Measurements from ENCODE around the gene CLMP.
"Not testable (repeated sequence)": the region's sequence is repeated elsewhere in the genome, so short reads cannot be mapped to it uniquely, and the experiment has no call there.

Gene CLMP

DNA sequence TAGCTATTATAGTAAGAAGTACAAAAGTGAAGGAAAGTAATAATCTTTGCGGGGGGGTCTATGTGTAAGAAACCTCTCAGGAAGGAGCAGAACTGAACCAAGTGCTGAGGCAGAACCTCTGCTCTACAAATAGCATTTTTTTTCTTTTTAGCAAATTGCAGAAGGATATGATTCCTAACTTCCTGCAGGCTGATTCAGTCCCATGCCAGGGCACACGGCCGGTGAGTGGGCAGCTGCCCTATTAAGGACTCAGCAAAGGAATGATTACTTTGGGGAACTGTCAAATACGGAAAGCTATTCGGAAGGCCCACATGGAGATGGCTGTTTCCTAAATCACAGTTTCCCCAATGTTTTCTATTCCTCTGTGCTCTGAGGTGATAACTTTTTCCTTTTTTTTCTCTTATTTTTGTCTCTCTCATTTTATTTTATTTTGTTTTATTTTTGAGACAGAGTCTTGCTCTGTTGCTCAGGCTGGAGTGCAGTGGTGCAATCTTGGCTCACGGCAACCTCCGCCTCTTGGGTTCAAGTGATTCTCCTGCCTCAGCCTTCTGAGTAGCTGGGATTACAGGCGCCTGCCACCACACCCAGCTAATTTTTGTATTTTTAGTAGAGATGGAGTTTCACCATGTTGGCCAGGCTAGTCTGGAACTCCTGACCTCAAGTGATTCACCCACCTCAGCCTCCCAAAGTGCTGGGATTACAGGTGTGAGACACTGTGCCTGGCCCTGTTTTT lies 62.8 kb downstream of the CLMP start:
- DNase-seq, result not testable (repeated sequence)

DNA sequence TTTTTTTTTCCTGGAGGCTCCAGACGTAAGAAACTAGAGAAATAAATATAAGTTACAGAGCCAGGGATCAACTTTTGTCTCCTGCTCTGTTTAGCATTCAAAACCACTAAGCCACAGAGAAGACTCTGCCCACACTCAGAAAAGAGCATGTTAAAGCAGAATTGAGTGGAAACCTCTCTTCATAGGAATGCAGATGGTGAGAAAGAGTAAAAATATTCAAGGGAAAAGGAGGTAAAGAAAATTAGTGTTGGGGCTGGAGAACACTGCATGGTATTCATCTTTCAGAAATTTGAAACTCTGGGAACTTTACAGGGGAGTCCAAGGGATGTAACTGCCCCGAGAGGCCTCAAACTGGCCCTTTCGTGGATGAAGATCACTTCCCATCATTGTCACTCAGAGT lies 65.1 kb downstream of the CLMP start:
- DNase-seq, result no peak

DNA sequence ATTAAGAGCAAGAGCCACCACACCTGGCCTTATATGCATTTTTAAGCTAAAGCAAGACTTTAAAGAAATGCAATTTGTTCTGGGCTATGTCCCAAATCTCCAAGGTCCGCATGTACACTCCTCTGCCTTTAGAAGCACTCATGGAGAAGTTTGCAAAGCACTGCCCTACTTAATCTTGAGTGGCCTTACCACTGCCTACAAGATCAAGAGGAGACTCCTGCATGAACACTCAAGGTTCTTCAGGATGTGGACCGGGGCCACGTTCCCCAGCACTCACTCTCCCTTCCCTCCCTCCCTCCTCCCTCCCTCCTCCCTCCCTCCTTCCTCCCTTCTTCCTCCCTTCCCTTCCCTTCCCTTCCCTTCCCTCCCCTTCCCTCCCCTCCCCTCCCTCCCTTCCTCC lies 69.9 kb downstream of the CLMP start:
- DNase-seq, result peak; percentile 22

DNA sequence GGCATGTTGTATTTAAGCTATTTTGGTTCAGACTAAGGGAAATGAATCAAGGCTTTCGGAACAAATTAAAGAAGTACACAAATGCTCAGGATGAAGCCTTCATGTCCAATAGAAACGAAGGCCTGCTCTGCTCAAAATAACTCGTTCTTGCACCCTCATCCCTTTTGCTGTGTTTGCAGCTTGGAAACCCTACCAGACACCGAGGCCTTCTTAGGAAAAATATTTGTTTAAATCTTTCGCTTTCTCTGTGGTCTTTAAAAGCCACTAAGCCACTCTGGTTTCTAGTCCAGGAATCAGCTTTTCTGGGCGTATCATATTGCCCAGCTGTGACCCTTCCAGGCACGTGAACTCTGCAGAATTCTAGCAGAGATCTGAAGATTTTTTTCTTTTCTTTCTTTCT lies 72.2 kb downstream of the CLMP start:
- no peak for DNase-seq

DNA sequence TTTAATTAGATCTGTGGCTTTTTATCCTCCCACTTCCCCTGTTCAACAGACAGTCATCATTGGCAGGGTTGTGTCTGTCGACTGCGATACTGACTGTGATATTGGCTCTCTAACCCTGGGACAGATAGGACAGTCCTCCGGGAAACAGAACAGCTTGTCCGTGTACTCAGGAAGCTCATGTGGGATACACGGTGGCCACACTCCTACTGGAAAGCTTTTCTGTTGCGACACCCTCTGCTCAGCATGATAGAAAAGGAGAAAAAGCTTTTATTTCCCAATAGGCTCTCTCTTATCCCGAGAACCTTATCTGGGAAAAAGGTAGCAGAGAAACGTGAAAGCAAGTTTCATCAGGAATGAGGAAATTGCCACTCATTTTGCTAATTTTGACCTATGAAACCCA lies 72.7 kb downstream of the CLMP start:
- DNase-seq, result no peak

DNA sequence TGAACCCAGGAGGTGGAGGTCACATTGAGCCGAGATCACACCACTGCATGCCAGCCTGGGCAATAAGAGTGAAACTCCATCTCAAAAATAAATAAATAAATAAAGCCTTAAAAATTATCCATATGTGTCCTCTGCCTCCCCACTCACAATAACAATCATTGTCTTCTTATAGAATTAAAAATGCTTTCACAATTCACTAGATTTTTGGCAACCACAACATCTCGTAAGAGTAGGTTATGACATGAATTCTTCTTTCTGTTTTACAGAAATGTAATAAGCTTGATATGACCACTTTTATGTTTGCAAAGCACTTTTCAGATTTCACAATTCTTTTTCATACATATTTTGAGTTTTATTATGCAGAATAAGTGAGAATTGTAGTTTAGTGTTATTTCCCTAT lies 78.6 kb downstream of the CLMP start:
- DNase-seq, result no peak

DNA sequence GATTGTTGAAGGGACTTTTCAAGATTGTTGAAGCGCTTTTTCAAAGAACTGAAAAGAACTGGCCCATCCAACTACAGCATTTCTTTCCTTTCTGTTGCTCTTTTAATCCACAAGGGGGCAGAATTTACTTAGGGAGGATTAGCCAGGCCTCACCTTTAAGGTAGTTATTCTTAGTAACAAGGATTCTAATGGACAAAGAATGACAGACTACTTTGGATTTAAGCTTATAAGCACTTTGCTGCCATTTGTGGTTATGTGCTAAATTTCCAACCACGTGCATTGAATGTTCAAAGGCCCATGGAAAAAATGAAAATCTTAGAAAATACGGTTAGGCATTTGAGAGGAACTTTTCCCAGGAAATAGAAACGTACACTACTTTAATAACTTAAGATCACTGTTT lies 83.6 kb downstream of the CLMP start:
- DNase-seq, result peak; percentile 49

DNA sequence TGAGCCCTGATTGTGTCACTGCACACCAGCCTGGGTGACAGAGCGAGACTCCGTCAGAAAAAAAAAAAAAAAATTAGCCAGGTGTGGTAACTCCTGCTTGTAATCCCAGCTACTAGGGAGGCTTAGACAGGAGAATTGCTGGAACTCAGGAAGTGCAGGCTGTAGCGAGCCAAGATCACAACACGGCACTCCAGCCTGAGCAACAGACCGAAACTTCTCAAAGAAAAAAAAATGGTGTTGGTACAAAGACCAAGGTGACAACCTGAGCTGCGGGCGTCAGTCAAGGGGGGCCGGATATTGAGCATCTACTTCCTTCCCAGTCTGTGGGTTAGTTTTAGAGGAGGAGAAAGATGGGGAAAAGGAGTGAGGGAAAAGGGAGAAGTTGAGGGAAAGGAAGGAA lies 84.7 kb downstream of the CLMP start:
- DNase-seq, result no peak

DNA sequence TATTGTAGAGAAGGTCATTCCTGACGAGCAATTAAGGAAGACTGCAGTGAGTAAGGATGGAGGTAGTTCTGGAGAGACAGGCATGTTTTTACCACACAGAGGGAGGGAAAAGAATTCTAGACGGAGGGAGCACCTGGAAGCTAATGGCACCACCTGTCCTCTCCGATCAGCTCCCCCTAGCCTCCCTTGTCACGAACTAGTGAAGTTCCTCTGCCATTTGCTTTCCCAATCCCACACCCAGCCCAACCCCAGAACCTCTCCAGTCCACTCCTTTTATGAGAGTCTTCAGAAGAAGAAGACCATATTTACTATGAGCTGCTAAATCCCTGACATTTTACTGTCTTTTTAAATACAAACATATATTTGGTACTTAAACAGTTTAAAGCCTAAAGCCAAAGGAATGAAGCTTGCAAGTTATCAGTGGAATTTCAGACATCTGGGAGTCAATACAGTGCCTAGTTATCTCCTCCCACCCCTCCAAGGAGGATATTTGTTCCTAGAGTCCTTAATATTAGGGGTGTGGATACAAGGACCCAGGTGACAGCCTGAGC lies 87.0 kb downstream of the CLMP start:
- DNase-seq, result no peak

DNA sequence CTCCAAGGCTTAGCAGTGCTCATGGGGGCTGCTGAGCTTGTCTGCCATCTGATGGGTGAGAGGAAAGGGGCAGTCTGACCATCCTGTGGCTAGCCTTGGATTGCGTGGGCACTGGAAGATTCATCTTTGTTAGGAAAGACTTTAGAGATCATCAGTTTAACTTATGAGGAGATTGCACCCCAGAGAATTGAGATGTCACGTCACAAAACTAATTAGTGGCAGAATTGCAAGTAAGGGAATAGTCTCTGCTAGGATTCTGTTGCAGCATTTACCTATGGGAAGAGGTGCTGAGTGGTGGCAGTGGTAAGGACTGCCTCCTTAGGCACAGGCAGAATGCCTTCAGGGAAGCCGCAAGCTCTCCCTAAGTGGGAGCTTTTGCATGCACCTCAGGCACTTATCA lies 90.4 kb downstream of the CLMP start:
- DNase-seq, result no peak

DNA sequence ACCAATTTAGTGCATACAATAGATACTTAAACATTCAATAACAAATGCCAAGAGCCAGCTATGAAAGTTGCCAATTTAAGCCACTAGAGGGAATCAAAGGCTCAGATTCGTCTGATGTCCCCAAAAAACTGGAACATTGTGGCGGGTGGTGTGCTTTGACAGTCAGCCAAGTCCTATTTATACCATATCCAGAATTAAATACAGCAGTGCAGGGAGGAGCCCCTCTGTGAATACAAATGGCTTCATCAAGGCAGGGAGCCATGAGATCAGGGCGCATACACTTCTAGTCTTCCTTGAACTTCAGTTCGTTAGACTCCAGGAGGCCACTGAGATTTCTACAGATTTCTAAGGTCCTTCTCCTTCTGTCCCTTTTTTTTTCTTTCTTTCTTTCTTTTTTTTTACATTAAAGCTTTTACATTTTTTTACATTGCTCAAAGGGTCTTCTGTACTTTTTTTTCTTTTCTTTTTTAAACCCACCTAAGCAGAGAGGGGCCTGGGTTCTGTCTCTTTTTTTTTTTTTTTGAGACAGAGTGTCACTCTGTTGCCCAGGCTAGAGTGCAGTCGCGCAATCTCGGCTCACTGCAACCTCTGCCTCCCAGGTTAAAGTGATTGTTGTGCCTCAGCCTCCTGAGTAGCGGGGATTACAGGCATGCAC lies 91.6 kb downstream of the CLMP start:
- DNase-seq, result peak; percentile 67

DNA sequence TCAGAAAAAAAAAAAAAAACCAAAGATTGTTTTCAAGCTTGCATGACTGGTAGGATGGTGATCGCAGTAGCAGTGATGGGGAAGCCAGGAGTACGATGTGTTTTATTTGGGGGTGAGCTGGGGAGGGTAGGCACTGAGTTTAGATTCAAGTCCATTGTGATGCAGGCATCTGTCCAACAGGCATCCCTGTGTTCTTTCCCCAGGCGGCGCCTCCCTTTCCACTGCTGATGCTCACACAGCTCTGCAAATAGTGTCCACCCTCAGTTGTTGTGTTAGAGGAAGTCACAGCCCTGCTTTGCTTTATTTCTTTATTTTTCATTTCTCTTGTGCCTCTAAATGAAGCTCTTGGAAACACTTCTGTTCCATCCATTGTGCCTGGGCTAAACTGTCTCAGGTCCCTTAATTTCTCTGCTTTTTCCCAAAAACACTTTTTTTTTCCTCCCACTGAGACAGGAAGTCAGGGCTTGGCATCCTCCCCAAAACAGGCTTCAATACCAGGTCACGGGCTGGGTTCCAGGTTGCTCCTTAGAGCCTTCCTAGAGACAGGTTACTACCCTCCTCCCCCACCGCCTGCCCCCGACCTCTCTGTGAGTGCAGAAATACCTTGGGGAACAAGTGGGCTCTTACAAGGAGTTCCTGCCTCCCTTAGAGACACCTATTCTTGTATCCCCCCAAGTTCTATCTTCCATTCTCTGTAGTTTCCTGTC lies 94.5 kb downstream of the CLMP start:
- no peak for DNase-seq

DNA sequence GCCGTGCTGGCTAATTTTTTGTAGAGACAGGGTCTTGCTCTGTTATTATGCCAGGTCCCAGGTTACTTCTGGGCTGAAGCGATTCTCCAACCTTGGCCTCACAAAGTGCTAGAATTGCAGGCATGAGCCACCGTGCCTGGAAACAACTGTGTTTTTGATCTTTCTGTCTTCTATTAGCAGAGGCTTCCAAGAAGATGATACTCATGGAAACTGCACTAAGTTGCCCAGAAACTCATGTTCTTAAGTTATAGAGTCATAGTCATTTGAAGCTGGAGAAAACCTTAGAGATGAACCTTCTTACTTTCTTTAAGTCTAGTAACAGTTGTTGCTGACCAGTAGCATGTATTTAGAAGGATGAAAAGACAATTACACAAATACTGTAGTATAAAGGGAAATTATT lies 96.1 kb downstream of the CLMP start:
- DNase-seq, result no peak

DNA sequence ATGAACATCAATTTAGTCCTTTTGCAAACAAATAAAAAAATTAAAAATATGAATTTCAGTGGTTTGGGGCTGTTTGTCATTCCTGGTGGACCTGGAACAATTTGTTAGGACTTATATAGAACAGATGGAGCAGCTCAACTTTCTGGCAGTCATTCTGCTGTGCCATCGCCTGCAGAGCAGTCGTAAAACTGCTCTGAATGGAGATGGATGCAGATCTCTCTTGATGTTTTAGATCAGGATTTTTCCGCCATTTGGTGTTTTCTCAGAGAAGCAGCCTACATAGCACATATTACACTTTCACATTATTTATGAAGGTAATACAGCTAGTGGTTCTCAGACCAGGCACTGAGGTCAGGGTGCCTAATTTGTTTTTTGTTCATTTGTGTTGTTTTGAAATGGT lies 101.3 kb downstream of the CLMP start:
- no peak for DNase-seq

DNA sequence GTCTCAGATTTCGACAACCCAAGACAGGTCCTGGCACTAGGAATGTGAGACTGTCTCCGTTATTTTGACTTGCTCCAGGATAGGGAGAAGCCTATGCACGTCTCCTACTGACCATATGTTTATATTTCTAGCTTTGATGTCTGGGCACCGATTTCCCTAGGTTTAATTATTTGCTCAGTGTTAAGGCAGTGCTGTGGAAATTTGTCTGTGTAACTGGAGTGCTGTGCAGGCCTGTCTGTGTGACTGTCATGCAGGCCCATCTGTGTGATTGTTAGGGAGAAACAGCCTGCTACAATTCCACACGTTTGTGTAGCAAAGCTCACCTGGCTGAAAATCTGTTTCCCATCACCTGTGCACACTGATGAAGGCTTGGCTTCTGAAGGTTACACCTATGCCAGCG lies 103.5 kb downstream of the CLMP start:
- no peak for DNase-seq

DNA sequence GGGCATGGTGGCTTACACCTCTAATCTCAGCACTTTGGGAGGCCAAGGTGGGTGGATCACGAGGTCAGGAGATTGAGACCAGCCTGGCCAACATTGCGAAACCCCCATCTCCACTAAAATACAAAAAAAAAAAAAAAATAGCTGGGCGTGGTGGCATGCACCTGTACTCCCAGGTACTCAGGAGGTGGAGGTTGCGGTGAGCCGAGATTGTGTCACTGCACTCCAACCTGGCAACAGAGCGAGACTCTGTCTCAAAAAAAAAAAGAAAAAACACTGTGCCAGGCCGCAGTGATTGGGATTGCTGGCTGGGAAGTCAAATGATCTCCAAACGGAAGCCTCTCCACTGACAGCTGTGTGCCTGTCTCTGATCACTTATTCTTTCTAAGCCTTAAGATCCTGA lies 104.9 kb downstream of the CLMP start:
- DNase-seq, result not testable (repeated sequence)

DNA sequence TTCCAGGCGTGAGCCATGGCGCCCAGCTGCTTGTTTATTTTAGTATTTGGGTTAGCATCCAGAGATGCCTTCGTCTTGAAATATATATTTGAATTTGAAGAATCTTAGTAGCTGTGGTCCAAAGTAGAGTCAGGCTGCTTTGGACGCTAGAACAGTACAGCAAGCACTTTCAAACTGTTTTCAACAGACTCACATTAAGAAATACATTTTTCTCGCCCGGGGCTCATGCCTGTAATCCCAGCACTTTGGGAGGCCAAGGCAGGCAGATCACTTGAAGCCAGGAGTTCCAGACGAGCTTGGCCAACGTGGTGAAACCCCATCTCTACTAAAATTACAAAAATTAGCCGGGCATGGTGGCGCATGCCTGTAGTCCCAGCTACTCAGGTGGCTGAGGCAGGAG lies 106.2 kb downstream of the CLMP start:
- DNase-seq, result not testable (repeated sequence)

DNA sequence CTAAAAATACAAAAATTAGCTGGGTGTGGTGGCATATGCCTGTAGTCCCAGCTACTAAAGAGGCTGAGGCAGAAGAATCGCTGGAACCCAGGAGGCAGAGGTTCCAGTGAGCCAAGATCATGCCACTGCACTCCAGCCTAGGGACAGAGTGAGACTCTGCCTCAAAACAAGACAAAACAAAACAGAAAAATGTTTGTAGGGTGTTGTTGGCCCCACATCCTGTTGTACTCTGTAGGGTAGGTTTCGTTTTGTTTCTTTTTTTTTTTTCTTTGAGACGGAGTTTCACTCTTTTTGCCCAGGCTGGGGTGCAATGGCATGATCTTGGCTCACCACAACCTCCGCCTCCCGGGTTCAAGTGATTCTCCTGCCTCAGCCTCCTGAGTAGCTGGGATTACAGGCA lies 107.4 kb downstream of the CLMP start:
- DNase-seq, result not testable (repeated sequence)

DNA sequence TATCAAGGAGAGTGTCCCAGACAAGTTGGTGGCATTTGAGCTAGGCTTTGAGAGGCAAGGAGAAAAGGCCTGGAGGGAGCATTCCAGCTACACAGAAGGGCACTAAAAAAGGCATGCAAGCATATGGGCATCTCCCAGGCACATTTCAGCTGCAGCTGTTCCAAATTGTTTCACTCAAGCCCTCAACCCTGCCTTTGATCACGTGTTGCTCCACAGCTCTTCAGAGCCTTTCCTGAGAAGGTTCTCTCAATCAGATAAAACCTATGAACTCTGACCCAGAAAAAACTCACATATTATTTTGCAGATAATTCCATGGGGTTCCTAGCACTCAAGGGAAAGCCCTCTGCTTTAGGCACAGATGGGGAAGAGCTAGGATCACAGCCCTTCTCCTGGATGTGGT lies 108.7 kb downstream of the CLMP start:
- DNase-seq, result no peak

DNA sequence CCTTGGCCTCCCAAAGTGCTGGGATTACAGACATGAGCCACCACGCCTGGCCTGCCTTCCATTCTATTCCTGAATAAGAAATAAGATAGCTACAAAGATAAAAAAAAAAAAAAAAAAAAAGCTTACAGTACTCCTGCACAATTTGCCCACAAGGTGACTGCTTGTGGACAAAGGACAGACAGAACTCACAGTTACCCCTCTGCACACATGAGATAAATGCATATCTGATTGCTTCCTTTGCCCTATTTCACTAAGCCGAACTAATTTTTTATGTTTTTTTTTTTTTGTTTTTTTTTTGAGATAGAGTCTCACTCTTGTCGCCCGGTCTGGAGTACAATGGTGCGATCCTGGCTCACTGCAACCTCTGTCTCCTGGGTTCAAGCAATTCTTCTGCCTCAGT lies 109.6 kb downstream of the CLMP start:
- DNase-seq, result no peak

DNA sequence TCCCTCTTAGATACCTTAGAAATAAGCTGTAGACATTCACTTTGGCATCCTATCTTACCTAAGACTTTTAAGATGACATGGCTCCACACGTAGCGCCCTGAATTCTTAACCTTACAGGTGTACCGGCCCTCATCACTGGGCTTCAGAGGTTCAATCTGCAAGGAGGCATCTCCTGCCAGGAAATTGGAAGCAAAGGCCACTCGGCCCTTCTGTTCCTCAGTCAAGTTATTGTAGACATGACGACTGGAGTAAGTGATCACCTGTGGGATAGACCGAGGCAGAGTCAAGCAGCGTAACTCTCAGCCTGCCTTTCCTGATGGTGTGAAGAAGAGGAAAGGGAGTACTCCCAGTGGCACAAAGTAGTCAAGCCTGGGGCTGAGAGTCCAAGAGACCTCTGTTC lies 110.6 kb downstream of the CLMP start:
- DNase-seq, result no peak

DNA sequence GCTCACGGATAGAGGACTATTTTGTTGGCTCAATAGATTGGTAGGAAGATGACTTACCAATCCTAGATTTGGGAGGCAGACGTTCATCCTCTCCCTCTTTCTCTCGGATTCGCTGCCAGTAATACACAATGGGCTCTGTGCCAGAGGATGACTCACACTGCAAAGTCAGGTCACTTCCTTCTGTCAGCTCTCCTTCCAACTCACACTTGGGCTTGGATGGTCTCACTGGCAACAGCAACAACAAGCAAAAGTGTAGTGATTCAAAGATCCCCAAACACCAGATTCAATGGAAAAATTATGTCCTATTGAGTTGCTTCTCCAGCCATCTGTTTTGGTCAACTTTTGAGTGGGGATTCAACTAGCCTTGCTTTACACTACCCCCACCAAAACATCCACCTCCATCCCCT lies 111.4 kb downstream of the CLMP start:
- no peak for DNase-seq

DNA sequence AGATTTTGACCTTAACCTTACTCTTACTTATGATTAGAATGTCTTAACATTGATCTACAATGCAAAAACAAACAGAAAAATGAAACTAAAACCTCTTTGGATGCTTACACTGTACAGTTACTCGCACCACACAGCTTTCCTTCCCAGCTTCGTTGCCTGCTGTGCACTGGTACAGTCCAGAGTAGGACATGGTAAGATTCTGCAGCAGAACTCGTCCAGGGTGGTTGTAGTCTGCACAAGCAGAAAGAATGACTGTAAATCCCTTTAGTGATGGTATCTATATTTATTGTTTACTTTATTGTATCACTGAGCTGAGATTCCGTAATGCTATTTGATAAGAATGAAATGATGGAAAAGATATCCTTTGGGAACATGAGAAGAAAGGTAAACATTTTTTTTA lies 112.1 kb downstream of the CLMP start:
- no peak for DNase-seq

DNA sequence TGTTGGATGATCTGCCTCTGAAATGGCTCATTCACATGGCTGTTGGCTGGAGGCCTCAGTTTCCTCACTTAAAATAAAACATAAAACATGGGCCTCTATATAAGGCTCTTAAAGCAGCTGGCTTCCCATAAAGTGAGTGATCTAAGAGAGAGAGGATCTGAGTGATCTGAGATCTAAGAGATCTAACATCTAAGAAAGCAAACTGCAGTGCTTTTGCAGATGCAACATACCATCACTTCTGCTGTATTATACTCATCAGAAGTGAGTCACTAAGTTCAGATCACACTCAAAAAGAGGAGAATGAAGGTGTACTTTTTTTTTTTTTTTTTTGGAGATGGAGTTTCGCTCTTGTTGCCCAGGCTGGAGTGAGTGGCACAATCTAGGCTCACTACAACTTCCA lies 115.0 kb downstream of the CLMP start:
- no peak for DNase-seq
